ENCODE data around the gene STS. TPM values are rescaled to one million over a fixed set of nuclear protein-coding genes. Genes with fewer than 3 reads are reported as not detected.

The STS gene
- total RNA-seq, 1 donor from 2014 or later: 0.97 TPM

GRCh38 chrX:7110821-7111276 is 36.7 kb upstream of the STS start:
- no peaks in the 10 kb centered on the region for H3K9me3 Mint-ChIP-seq

GRCh38 chrX:7111518-7111917 is 36.0 kb upstream of the STS start:
- no peaks in the 10 kb centered on the region for H3K27me3 Mint-ChIP-seq (ENCODE audit: insufficient read depth, low read depth)
- H3K79me2 ChIP-seq (ENCODE audit: low read depth): peaks cover 5% of the 10 kb centered on the region
- H3K27ac ChIP-seq: no peak overlapping the region
- H2AFZ ChIP-seq (replicated peaks): no peak overlapping the region
- H3K4me3 ChIP-seq: no peak overlapping the region
- H3K9ac ChIP-seq: no peak overlapping the region
- TF ChIP-seq CTCF (IDR thresholded peaks at IDR 0.05): no peak
- TF ChIP-seq EZH2 (IDR thresholded peaks at IDR 0.05): no peak
- TF ChIP-seq EZH2phosphoT487 (IDR thresholded peaks at IDR 0.05): no peak
- no peaks in the 10 kb centered on the region for H3K36me3 ChIP-seq
- H3K4me1 ChIP-seq: peaks cover 16% of the 10 kb centered on the region
- H3K4me2 ChIP-seq: no peak overlapping the region
- no peak for DNase-seq (ENCODE audit: low spot score)
- peaks cover 55% of the 10 kb centered on the region for H3K4me1 Mint-ChIP-seq
- H3K27ac Mint-ChIP-seq: no peak overlapping the region
- H3K27me3 ChIP-seq: no peaks in the 10 kb centered on the region
- H3K9me3 ChIP-seq (ENCODE audit: low read depth): no peaks in the 10 kb centered on the region
- no peak overlapping the region for H3K4me3 Mint-ChIP-seq
- no peaks in the 10 kb centered on the region for H3K9me3 Mint-ChIP-seq
- peaks cover 16% of the 10 kb centered on the region for H3K36me3 Mint-ChIP-seq
- H3F3A ChIP-seq (ENCODE audit: low read depth): peaks cover 18% of the 10 kb centered on the region
- peaks cover 4% of the 10 kb centered on the region for H4K20me1 ChIP-seq (ENCODE audit: low read depth)

More at GRCh38 chrX:7110821-7111276, 36.7 kb upstream of the STS start:
- Histone ChIP-seq H4K20me1 (ENCODE audit: low read depth) (peaks cover 4% of the 10 kb centered on the region), H3K27ac (no peak overlapping the region), H3K4me3 (no peak overlapping the region), H3K27me3 (no peaks in the 10 kb centered on the region), H2AFZ (replicated peaks) (no peak overlapping the region), H3K4me1 (peaks cover 16% of the 10 kb centered on the region), H3K9me3 (ENCODE audit: low read depth) (no peaks in the 10 kb centered on the region), H3K4me2 (no peak overlapping the region), H3K79me2 (ENCODE audit: low read depth) (peaks cover 5% of the 10 kb centered on the region), H3F3A (ENCODE audit: low read depth) (peaks cover 18% of the 10 kb centered on the region), H3K9ac (no peak overlapping the region), H3K36me3 (no peaks in the 10 kb centered on the region)
- peak overlapping the region; percentile 99 for H3K27ac Mint-ChIP-seq
- TF ChIP-seq EZH2phosphoT487 (IDR thresholded peaks at IDR 0.05) (no peak), CTCF (IDR thresholded peaks at IDR 0.05) (no peak), EZH2 (IDR thresholded peaks at IDR 0.05) (no peak)
- peaks cover 16% of the 10 kb centered on the region for H3K36me3 Mint-ChIP-seq
- H3K4me3 Mint-ChIP-seq: peak overlapping the region; percentile 41
- peaks cover 55% of the 10 kb centered on the region for H3K4me1 Mint-ChIP-seq
- no peak for DNase-seq (ENCODE audit: low spot score)
- H3K27me3 Mint-ChIP-seq (ENCODE audit: insufficient read depth, low read depth): no peaks in the 10 kb centered on the region

- Histone ChIP-seq H3K36me3 (no peaks in the 10 kb centered on the region), H3F3A (ENCODE audit: low read depth) (peaks cover 18% of the 10 kb centered on the region), H2AFZ (replicated peaks) (no peak overlapping the region), H3K79me2 (ENCODE audit: low read depth) (peaks cover 5% of the 10 kb centered on the region), H3K9ac (no peak overlapping the region), H3K9me3 (ENCODE audit: low read depth) (no peaks in the 10 kb centered on the region), H3K27ac (no peak overlapping the region), H3K4me3 (no peak overlapping the region), H3K4me2 (no peak overlapping the region), H3K27me3 (no peaks in the 10 kb centered on the region), H4K20me1 (ENCODE audit: low read depth) (peaks cover 4% of the 10 kb centered on the region), H3K4me1 (peaks cover 16% of the 10 kb centered on the region)
- no peak overlapping the region for H3K27ac Mint-ChIP-seq
- H3K4me3 Mint-ChIP-seq: no peak overlapping the region
- TF ChIP-seq EZH2 (IDR thresholded peaks at IDR 0.05): no peak
- TF ChIP-seq CTCF (IDR thresholded peaks at IDR 0.05): no peak
- no peak for TF ChIP-seq EZH2phosphoT487 (IDR thresholded peaks at IDR 0.05)
- DNase-seq (ENCODE audit: low spot score): no peak
- H3K4me1 Mint-ChIP-seq: peaks cover 54% of the 10 kb centered on the region
- peaks cover 18% of the 10 kb centered on the region for H3K36me3 Mint-ChIP-seq
- no peaks in the 10 kb centered on the region for H3K27me3 Mint-ChIP-seq (ENCODE audit: insufficient read depth, low read depth)
- H3K9me3 Mint-ChIP-seq: peaks cover 3% of the 10 kb centered on the region
Measured at GRCh38 chrX:7112071-7112470, 35.4 kb upstream of the STS start.

All from neural progenitor cell (in vitro differentiated cells).